GM23338 (cell line): ENCODE measurements around the gene C4BPA. TPM values are rescaled to one million over a fixed set of nuclear protein-coding genes. Genes with fewer than 3 reads are reported as not detected.

Experiments
- ATAC-seq: fragments of 200-7000 bp; cut with Tn5 transposase; 3 replicates; pipeline ENCODE4 v1.9.1; 2020
- DNase-seq: peaks from one replicate; pipeline ENCODE4 v3.0.0-alpha.2; 2015; ENCODE audit warnings: low spot score
- H2AFZ ChIP-seq: fragments of 200-600 bp; sonication (generic); 2 replicates; pipeline ENCODE4 v1.8.0; 2016; ENCODE audit warnings: antibody characterized with exemption, mild to moderate bottlenecking, moderate library complexity
- H3F3A ChIP-seq: fragments of 200-600 bp; sonication (generic); replicated peaks from 2 replicates; pipeline ENCODE4 v1.8.0; 2017; ENCODE audit warnings: antibody characterized with exemption, mixed run types, low read depth
- H3K27ac ChIP-seq: fragments of 200-600 bp; sonication (generic); 2 replicates; pipeline ENCODE4 v1.6.1; 2016; ENCODE audit warnings: low read depth
- H3K27me3 ChIP-seq: fragments of 200-600 bp; sonication (generic); 2 replicates; pipeline ENCODE4 v1.8.0; 2016; ENCODE audit warnings: mild to moderate bottlenecking, mixed run types, moderate library complexity; ENCODE audit not compliant: insufficient read depth
- H3K36me3 ChIP-seq: fragments of 200-600 bp; sonication (generic); 2 replicates; pipeline ENCODE4 v1.8.0; 2016; ENCODE audit warnings: mild to moderate bottlenecking; ENCODE audit not compliant: insufficient read depth
- H3K4me1 ChIP-seq: fragments of 200-600 bp; sonication (generic); 2 replicates; pipeline ENCODE4 v1.8.0; 2016; ENCODE audit warnings: mild to moderate bottlenecking, moderate library complexity; ENCODE audit not compliant: insufficient read depth
- H3K4me2 ChIP-seq: fragments of 200-600 bp; sonication (generic); 2 replicates; pipeline ENCODE4 v1.7.1; 2017; ENCODE audit warnings: mixed run types
- H3K4me3 ChIP-seq: fragments of 200-600 bp; sonication (generic); 2 replicates; pipeline ENCODE4 v1.6.1; 2016; ENCODE audit warnings: mixed run types
- H3K79me2 ChIP-seq: fragments of 200-600 bp; sonication (generic); replicated peaks from 2 replicates; pipeline ENCODE4 v1.8.0; 2017; ENCODE audit warnings: mild to moderate bottlenecking; ENCODE audit not compliant: insufficient read depth
- H3K9me2 ChIP-seq: fragments of 200-600 bp; sonication (generic); 2 replicates; pipeline ENCODE4 v1.8.0; 2017; ENCODE audit not compliant: insufficient read depth
- H4K20me1 ChIP-seq: fragments of 200-600 bp; sonication (generic); replicated peaks from 2 replicates; pipeline ENCODE4 v1.8.0; 2017; ENCODE audit warnings: mild to moderate bottlenecking; ENCODE audit not compliant: insufficient read depth
- H3K27ac Mint-ChIP-seq: 2 replicates; pipeline ENCODE4 v1.8.0; 2020; ENCODE audit warnings: inconsistent platforms, mild to moderate bottlenecking, moderate library complexity, mixed read lengths
- H3K27me3 Mint-ChIP-seq: 3 replicates; pipeline ENCODE4 v1.8.0; 2022; ENCODE audit warnings: low read depth, mild to moderate bottlenecking, moderate library complexity, mixed read lengths, inconsistent platforms; ENCODE audit not compliant: insufficient read depth, poor library complexity
- H3K36me3 Mint-ChIP-seq: 3 replicates; pipeline ENCODE4 v1.8.0; 2021; ENCODE audit warnings: low read depth, mild to moderate bottlenecking, inconsistent platforms, moderate library complexity, mixed read lengths
- H3K4me1 Mint-ChIP-seq: 3 replicates; pipeline ENCODE4 v1.8.0; 2020; ENCODE audit warnings: mild to moderate bottlenecking, inconsistent platforms, mixed read lengths
- H3K4me3 Mint-ChIP-seq: 3 replicates; pipeline ENCODE4 v1.8.0; 2021; ENCODE audit warnings: moderate library complexity, mild to moderate bottlenecking, inconsistent platforms, mixed read lengths
- H3K9me3 Mint-ChIP-seq: 3 replicates; pipeline ENCODE4 v1.8.0; 2020; ENCODE audit warnings: moderate library complexity, mild to moderate bottlenecking, inconsistent platforms, mixed read lengths
- CREB1 ChIP-seq: fragments of 250-450 bp; sonication (Bioruptor Pico); IDR thresholded peaks from 2 replicates; pipeline ENCODE4 v1.5.0; 2020; ENCODE audit warnings: low read depth, mild to moderate bottlenecking, moderate library complexity
- CTCF ChIP-seq, 2 experiments: fragments of 200-600 bp in 1 of 2; sonication (generic) in 1 of 2; conservative IDR thresholded peaks; 2 replicates each; pipeline versions ENCODE4 v1.5.1 to v1.6.1; 2016 to 2017; ENCODE audit warnings: antibody characterized with exemption in 2 of 2, low read depth in 2 of 2, mild to moderate bottlenecking in 2 of 2, moderate library complexity in 1 of 2
- ETS1 ChIP-seq: IDR thresholded peaks from 2 replicates; pipeline ENCODE4 v1.6.1; 2016; ENCODE audit warnings: antibody characterized with exemption
- EZH2 ChIP-seq: fragments of 200-600 bp; sonication (generic); IDR thresholded peaks from one replicate; pipeline ENCODE4 v1.8.0; 2017; ENCODE audit warnings: antibody characterized with exemption, mild to moderate bottlenecking, low read depth; ENCODE audit not compliant: unreplicated experiment
- EZH2phosphoT487 ChIP-seq: fragments of 200-600 bp; sonication (generic); IDR thresholded peaks from one replicate; pipeline ENCODE4 v1.8.1; 2018; ENCODE audit warnings: antibody characterized with exemption; ENCODE audit not compliant: unreplicated experiment
- JUNB ChIP-seq: IDR thresholded peaks from one replicate; pipeline ENCODE4 v1.6.1; 2016; ENCODE audit warnings: antibody characterized with exemption; ENCODE audit not compliant: unreplicated experiment
- NANOG ChIP-seq: IDR thresholded peaks from 2 replicates; pipeline ENCODE4 v1.6.1; 2016; ENCODE audit warnings: antibody characterized with exemption, borderline replicate concordance
- POLR2AphosphoS5 ChIP-seq: IDR thresholded peaks from 2 replicates; pipeline ENCODE4 v1.6.1; 2016; ENCODE audit warnings: antibody characterized with exemption, low read depth
- STAT1 ChIP-seq: IDR thresholded peaks from one replicate; pipeline ENCODE4 v1.6.1; 2016; ENCODE audit warnings: antibody characterized with exemption; ENCODE audit not compliant: unreplicated experiment
- ZNF114 ChIP-seq: fragments of 250-450 bp; sonication (Bioruptor Pico); IDR thresholded peaks from 2 replicates; pipeline ENCODE4 v1.5.0; 2020; ENCODE audit warnings: mild to moderate bottlenecking, moderate library complexity
- ZNF331 ChIP-seq: fragments of 250-450 bp; sonication (Bioruptor Pico); IDR thresholded peaks from 2 replicates; pipeline ENCODE4 v1.5.0; 2020; ENCODE audit warnings: low read depth, mild to moderate bottlenecking, moderate library complexity
- polyA plus RNA-seq: library from polyadenylated mRNA; unstranded; fragments of >200 nt; fragmentation: Nextera tagmentation; extraction: Ambion mirVana; gene quantifications from 2 replicates; pipeline ENCODE4 v1.2.1, GENCODE V29; 2016
- total RNA-seq: library from RNA; depleted of rRNA; stranded (reverse); fragments of >200 nt; shearing (Covaris generic); gene quantifications from 2 replicates; pipeline ENCODE4 v1.2.3, GENCODE V29; 2014
- TF ChIP-seq, protein P1 (sequence below): fragments of 250-450 bp; sonication (Bioruptor Pico); IDR thresholded peaks from 2 replicates; pipeline ENCODE4 v1.5.0; 2020; ENCODE audit warnings: mild to moderate bottlenecking, moderate library complexity
- TF ChIP-seq, protein P2 (sequence below): IDR thresholded peaks from one replicate; pipeline ENCODE4 v1.6.1; 2018; ENCODE audit warnings: antibody characterized with exemption; ENCODE audit not compliant: unreplicated experiment

C4BPA gene
- total and polyA plus RNA-seq, 2 experiments from 2014 or later = not detected

DNA sequence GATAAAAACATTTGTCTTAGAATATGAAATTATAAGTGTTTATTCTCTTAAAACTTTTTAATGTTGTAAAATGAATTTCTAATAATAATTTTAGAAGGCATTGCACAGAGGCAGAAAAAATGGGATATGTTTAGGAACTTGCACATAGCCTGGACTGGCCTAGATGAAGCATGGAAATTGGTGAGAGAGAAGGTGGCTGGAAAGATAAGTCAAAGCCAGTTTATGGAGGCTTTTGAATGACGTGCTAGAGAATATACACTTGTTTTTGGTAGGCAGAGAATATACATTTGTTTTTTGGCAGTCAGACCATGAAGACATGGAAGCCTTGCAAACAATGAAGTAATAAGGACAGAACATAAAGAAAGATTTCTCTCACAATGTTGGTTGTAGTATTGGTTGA is 2.3 kb upstream of the C4BPA start:
- Histone ChIP-seq H3K4me3 (no peak overlapping the region), H3K4me2 (no peak overlapping the region), H3F3A (no peaks in the 10 kb centered on the region), H3K27me3 (no peaks in the 10 kb centered on the region), H3K79me2 (no peaks in the 10 kb centered on the region), H3K27ac (no peak overlapping the region), H3K9me2 (peaks cover 23% of the 10 kb centered on the region), H4K20me1 (no peaks in the 10 kb centered on the region), H3K36me3 (no peaks in the 10 kb centered on the region; the same call in 1 of the 2 replicates), H3K4me1 (no peaks in the 10 kb centered on the region), H2AFZ (no peak overlapping the region)
- TF ChIP-seq ZNF114 (no peak), NANOG (no peak), CTCF (conservative IDR thresholded peaks at IDR 0.05; ENCODE audit: low read depth in 2 of 2) (no peak), EZH2 (no peak), CREB1 (CRISPR knock-in tag) (no peak), ETS1 (no peak), STAT1 (no peak), ZNF331 (no peak), JUNB (no peak), POLR2AphosphoS5 (no peak), EZH2phosphoT487 (no peak)
- TF ChIP-seq, protein P1, sequence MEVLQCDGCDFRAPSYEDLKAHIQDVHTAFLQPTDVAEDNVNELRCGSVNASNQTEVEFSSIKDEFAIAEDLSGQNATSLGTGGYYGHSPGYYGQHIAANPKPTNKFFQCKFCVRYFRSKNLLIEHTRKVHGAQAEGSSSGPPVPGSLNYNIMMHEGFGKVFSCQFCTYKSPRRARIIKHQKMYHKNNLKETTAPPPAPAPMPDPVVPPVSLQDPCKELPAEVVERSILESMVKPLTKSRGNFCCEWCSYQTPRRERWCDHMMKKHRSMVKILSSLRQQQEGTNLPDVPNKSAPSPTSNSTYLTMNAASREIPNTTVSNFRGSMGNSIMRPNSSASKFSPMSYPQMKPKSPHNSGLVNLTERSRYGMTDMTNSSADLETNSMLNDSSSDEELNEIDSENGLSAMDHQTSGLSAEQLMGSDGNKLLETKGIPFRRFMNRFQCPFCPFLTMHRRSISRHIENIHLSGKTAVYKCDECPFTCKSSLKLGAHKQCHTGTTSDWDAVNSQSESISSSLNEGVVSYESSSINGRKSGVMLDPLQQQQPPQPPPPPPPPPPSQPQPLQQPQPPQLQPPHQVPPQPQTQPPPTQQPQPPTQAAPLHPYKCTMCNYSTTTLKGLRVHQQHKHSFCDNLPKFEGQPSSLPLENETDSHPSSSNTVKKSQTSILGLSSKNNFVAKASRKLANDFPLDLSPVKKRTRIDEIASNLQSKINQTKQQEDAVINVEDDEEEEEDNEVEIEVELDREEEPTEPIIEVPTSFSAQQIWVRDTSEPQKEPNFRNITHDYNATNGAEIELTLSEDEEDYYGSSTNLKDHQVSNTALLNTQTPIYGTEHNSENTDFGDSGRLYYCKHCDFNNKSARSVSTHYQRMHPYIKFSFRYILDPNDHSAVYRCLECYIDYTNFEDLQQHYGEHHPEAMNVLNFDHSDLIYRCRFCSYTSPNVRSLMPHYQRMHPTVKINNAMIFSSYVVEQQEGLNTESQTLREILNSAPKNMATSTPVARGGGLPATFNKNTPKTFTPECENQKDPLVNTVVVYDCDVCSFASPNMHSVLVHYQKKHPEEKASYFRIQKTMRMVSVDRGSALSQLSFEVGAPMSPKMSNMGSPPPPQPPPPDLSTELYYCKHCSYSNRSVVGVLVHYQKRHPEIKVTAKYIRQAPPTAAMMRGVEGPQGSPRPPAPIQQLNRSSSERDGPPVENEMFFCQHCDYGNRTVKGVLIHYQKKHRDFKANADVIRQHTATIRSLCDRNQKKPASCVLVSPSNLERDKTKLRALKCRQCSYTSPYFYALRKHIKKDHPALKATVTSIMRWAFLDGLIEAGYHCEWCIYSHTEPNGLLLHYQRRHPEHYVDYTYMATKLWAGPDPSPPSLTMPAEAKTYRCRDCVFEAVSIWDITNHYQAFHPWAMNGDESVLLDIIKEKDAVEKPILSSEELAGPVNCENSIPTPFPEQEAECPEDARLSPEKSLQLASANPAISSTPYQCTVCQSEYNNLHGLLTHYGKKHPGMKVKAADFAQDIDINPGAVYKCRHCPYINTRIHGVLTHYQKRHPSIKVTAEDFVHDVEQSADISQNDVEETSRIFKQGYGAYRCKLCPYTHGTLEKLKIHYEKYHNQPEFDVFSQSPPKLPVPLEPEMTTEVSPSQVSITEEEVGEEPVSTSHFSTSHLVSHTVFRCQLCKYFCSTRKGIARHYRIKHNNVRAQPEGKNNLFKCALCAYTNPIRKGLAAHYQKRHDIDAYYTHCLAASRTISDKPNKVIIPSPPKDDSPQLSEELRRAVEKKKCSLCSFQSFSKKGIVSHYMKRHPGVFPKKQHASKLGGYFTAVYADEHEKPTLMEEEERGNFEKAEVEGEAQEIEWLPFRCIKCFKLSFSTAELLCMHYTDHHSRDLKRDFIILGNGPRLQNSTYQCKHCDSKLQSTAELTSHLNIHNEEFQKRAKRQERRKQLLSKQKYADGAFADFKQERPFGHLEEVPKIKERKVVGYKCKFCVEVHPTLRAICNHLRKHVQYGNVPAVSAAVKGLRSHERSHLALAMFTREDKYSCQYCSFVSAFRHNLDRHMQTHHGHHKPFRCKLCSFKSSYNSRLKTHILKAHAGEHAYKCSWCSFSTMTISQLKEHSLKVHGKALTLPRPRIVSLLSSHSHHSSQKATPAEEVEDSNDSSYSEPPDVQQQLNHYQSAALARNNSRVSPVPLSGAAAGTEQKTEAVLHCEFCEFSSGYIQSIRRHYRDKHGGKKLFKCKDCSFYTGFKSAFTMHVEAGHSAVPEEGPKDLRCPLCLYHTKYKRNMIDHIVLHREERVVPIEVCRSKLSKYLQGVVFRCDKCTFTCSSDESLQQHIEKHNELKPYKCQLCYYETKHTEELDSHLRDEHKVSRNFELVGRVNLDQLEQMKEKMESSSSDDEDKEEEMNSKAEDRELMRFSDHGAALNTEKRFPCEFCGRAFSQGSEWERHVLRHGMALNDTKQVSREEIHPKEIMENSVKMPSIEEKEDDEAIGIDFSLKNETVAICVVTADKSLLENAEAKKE (CRISPR knock-in tag) = no peak
- TF ChIP-seq, protein P2, sequence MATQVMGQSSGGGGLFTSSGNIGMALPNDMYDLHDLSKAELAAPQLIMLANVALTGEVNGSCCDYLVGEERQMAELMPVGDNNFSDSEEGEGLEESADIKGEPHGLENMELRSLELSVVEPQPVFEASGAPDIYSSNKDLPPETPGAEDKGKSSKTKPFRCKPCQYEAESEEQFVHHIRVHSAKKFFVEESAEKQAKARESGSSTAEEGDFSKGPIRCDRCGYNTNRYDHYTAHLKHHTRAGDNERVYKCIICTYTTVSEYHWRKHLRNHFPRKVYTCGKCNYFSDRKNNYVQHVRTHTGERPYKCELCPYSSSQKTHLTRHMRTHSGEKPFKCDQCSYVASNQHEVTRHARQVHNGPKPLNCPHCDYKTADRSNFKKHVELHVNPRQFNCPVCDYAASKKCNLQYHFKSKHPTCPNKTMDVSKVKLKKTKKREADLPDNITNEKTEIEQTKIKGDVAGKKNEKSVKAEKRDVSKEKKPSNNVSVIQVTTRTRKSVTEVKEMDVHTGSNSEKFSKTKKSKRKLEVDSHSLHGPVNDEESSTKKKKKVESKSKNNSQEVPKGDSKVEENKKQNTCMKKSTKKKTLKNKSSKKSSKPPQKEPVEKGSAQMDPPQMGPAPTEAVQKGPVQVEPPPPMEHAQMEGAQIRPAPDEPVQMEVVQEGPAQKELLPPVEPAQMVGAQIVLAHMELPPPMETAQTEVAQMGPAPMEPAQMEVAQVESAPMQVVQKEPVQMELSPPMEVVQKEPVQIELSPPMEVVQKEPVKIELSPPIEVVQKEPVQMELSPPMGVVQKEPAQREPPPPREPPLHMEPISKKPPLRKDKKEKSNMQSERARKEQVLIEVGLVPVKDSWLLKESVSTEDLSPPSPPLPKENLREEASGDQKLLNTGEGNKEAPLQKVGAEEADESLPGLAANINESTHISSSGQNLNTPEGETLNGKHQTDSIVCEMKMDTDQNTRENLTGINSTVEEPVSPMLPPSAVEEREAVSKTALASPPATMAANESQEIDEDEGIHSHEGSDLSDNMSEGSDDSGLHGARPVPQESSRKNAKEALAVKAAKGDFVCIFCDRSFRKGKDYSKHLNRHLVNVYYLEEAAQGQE = no peak
- Mint-ChIP-seq H3K27ac (no peak overlapping the region), H3K4me1 (peaks cover 1% of the 10 kb centered on the region; the same call in 2 of the 3 replicates), H3K4me3 (no peak overlapping the region), H3K36me3 (peaks cover 11% of the 10 kb centered on the region; the same call in 2 of the 3 replicates), H3K27me3 (no peaks in the 10 kb centered on the region), H3K9me3 (peaks cover 28% of the 10 kb centered on the region)
- no peak for ATAC-seq
- no peak for DNase-seq
